GM19328 (cell line): ENCODE data around the gene CILP2.

Source experiments
- ATAC-seq: cut with Tn5 transposase; IDR thresholded peaks from one replicate; pipeline ENCODE4 v1.9.1; 2021; ENCODE audit warnings: mild to moderate bottlenecking, moderate library complexity; ENCODE audit not compliant: unreplicated experiment

Gene CILP2

DNA sequence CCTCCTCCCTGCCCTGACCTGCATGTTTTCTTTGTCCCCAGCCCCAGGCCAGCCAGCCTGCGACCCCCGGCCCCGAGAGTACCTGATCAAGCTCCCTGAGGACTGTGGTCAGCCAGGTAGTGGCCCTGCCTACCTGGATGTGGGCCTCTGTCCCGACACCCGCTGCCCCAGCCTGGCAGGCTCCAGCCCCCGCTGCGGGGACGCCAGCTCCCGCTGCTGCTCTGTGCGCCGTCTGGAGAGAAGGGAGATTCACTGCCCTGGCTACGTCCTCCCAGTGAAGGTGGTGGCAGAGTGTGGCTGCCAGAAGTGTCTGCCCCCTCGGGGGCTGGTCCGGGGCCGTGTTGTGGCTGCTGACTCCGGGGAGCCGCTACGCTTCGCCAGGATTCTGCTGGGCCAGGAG, 5.6 kb downstream of the CILP2 start:
- no peak for ATAC-seq

DNA sequence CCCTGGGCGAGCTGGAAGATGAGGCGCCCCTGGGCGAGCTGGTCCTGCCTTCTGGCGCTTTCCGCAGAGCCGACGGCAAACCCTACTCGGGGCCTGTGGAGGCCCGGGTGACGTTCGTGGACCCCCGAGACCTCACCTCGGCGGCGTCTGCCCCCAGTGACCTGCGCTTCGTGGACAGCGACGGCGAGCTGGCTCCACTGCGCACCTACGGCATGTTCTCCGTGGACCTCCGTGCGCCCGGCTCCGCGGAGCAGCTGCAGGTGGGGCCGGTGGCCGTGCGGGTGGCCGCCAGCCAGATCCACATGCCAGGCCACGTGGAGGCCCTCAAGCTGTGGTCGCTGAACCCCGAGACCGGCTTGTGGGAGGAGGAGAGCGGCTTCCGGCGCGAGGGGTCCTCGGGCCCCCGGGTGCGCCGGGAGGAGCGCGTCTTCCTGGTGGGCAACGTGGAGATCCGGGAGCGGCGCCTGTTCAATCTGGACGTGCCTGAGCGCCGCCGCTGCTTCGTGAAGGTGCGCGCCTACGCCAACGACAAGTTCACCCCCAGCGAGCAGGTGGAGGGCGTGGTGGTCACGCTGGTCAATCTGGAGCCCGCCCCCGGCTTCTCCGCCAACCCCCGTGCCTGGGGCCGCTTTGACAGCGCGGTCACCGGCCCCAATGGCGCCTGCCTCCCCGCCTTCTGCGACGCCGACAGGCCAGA, 6.3 kb downstream of the CILP2 start:
- no peak for ATAC-seq

DNA sequence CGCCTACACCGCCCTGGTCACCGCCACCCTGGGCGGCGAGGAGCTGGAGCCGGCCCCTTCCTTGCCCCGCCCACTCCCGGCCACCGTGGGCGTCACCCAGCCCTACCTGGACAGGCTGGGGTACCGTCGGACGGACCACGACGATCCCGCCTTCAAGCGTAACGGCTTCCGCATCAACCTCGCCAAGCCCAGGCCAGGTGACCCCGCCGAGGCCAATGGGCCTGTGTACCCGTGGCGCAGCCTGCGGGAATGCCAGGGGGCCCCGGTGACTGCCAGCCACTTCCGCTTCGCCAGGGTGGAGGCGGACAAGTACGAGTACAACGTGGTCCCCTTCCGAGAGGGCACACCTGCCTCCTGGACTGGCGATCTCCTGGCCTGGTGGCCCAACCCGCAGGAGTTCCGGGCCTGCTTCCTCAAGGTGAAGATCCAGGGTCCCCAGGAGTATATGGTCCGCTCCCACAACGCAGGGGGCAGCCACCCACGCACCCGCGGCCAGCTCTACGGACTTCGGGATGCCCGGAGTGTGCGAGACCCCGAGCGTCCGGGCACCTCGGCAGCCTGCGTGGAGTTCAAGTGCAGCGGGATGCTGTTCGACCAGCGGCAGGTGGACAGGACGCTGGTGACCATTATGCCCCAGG, 7.0 kb downstream of the CILP2 start:
- no peak for ATAC-seq

DNA sequence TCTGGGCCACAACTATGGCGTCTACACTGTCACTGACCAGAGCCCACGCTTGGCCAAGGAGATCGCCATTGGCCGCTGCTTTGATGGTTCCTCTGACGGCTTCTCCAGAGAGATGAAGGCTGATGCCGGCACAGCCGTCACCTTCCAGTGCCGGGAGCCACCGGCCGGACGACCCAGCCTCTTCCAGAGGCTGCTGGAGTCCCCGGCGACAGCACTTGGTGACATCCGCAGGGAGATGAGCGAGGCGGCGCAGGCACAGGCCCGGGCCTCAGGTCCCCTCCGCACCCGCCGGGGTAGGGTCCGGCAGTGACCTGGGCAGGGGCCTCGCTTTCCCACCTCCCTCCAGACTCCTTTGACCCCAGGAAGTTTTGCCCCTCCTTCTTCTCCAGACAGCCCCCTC, 7.6 kb downstream of the CILP2 start:
- ATAC-seq = no peak

DNA sequence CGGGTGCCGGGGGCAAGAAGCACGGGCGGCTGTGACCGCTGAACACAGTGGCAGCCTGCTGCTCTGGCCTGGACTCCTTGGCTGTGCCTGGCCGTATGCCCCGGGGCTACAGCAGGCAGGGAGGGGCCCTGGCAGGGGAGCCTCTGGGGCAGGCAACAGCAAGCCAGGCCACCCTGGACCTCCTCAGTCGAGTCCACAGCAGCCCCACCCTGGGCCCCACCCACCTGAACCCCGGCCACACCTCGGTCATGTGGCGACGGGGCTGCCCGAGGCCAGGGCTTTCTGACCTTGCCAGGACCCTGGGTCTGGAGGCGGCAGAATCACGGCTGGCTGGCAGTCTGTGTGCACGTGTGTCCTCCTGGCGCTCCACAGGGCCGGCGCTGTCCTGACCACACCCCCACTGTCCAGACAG, 8.7 kb downstream of the CILP2 start:
- no peak for ATAC-seq

DNA sequence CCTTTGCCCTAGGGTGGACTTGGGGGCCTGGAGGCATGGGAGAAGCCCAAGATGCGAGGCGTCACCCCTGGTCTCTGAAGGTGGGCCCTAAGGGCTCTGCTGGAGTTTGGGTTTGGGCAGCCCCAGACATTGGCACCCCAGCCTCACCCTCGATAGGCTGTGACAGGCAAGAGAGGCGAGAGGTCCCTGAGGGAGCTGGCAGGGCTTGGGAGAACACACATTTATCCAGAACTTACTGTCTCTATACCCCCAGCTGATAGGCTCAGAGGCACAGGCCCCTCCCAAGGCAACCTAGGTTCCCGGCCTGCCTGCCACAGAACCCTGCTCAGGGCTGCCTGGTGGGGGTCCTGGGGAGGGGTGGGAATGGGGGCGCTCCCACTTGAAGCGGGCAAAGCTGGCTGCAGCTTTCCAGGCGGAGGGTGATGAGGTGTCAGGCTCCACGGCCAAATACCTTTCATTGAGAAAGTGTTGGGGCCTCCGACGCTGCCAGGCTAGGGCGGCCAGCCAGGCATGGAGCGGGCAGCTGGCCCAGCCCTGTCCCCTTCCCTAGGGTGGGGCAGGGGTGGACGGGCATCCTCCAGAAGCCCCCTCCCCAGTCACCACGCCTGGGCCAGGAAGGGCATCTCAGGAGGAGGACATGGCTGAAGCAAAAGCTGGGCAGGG, 9.7 kb downstream of the CILP2 start:
- ATAC-seq = no peak

DNA sequence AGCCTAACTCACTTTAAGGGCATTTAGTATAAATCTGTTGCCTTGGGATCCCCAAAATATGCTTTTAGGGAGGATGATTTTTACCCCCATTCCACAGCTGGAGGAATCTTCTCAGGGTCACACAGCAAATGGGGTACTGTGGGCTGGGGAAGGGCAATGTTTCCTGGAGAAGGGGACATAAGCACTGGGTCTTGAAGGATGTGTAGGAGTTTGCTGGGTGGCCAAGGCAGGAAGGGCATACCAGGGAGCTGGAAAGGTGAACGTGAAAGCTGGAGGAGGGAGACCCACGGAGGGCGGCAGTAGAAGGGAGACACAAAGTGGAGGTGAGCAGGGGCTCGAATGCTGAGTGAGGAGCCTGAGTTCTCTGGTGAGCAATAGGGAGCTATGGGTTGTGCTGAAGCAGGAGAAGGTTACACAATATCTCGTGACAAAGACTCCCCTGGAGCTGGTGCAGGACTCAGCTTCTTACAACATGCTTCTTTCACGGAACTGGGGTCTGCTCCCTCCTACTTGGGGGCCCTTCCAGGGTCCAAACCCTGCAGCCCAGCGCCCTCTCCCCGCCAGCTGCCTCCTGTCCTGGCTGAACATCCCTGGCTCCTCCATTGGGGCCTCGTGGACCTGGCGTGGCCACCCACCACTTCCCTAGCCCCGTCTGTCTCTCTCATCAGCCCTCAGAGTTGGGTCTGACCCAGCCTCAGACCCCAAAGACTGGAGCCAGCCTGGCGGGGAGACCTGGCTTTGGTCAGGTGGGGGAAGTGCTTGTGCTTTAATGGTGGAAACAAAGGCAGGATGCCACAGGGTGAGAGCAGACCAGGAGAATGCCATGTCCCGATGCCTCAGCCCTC, 11.1 kb downstream of the CILP2 start:
- ATAC-seq = no peak

DNA sequence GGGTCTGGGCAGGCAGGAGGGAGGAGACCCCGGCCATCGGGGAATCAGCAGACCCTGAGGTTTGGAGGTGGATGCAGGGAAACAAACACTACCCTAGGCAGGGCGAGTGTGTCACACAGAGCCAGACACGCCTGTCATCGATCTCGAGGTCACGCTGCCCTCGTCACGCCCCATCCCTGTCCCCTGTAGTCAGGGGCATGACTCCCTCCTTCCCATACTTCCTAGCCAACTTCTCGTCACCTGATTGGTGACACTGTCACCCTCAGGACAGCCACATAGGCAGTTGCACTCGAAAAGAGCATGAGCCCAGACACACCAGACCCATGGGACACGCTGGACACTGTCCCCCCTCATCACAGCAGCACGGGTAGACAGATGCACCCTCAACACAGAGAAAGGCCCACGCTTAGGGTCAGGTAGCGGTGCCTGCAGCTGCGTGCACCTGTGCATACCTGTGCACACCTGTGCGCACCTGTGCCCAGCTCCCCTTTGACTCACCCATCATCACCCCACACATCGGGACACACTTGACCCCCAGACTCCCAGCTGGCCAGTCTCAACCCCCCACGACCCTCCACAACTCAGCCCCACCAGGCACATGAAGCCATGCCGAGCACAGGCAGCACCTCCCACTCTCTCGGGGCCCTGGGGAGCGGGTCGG, 11.9 kb downstream of the CILP2 start:
- ATAC-seq = no peak

DNA sequence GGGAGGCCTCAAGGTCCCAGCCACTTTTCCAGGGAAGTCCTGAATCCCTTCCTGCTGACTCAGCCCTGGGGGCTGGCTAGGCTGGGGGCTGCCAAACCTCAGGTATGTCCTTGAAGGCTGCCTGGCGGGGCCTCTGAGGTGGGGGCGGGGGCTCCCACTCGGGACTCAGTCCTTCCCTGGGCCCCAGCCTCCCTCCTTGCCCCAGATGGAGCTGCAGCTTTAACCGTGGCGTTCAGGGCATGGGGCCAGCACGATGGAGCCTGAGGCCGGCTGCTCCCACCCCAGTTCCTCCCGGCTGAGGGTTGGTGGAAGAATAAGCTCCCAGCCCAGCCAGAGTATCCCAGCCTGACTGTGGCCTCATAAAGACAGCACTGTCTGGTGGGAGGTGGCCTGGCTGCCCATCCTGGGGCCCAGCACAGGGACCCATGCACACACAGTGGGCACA, 12.4 kb downstream of the CILP2 start:
- no peak for ATAC-seq

DNA sequence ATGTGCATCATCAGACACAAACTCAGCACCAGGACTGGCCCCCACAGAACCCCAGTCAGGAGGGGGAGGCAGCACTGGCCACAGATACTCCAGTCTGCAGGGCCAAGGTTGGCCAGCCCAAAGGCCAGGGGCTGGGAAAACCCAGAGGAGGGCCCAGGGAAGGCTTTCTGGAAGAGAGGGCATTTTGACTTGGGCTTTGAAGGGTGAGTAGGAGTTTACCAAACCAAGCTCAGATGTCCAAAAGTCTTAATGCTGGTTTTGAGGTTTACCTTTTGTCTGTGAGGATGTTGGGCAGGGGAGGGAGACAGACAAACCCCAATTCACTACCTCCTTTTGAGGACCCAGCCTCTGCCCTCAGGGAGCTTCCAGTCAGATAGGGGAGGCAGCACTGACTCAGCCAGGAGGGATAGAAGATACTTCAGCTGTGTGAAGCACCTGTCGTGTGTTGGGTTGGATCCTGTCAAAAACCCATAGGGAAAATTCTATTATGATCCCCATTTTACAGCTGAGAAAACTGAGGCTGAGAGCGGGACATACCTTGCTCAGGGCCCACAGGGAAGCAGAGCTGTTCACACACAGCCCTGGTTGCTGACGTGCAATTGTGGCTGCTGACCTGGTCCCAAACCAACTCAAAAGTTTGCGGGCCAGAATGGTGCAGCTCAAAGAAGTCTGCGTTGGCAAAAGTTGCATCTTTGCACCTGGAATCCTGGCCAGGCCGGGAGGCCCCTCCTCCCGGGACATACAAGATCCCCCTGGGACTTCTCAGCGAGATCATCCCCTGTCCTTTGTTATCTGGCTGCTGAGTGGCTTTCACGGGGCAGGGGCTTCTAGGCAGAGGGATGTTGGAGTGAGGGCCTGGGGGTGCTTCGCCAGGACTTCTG, 13.1 kb downstream of the CILP2 start:
- no peak for ATAC-seq

DNA sequence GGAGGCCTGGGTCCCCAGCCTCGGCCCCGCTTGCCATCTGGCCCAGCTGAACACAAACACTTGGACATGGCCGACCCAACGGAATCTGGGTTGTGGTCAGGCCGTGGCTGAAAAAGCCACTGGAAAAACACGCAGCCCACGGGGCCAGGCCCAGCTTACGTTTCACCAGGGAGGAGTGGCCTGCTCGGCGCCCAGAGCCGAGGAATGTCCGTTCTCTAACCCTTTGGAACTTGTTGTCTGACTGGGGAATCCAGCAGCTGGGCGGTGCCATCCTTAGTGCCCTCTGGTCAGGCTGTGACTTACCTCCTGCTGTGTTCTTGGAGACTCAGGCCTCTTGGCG, 13.8 kb downstream of the CILP2 start:
- no peak for ATAC-seq

DNA sequence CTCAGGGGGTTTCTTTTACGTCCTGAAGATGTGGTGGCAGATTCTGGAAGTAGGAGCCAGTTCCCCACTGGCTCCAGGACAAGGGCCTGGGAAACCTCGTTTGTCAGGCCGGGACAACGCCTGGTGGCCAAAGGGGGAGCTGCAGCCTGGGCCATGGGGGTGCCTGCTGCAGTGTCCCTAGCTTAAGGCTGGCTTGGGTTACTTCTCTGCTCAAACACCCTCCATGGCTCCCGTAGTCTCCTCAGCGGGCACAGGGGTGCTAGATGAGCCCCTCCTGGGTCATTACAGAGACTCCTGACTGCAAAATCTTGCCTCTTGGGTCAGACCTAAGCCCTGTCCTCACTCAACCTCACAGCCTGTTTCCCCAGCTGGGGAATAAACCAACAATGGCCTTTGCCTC, 14.7 kb downstream of the CILP2 start:
- ATAC-seq = no peak

DNA sequence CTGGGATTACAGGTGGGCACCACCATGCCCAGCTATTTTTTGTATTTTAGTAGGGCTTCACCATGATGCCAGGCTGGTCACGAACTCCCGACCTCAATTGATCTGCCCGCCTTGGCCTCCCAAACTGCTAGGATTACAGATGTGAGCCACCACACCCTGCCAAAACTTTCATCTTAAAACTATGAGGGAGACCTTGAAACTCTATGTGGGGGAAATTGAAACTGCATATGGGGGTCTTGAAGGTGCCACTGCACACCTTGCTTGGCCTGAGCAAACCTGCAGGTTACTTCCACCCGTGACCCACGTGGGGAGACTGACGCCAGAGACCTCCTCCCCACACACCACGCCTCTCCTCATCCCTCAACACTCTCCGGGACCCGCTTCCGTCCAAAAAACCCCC, 15.6 kb downstream of the CILP2 start:
- ATAC-seq = no peak

DNA sequence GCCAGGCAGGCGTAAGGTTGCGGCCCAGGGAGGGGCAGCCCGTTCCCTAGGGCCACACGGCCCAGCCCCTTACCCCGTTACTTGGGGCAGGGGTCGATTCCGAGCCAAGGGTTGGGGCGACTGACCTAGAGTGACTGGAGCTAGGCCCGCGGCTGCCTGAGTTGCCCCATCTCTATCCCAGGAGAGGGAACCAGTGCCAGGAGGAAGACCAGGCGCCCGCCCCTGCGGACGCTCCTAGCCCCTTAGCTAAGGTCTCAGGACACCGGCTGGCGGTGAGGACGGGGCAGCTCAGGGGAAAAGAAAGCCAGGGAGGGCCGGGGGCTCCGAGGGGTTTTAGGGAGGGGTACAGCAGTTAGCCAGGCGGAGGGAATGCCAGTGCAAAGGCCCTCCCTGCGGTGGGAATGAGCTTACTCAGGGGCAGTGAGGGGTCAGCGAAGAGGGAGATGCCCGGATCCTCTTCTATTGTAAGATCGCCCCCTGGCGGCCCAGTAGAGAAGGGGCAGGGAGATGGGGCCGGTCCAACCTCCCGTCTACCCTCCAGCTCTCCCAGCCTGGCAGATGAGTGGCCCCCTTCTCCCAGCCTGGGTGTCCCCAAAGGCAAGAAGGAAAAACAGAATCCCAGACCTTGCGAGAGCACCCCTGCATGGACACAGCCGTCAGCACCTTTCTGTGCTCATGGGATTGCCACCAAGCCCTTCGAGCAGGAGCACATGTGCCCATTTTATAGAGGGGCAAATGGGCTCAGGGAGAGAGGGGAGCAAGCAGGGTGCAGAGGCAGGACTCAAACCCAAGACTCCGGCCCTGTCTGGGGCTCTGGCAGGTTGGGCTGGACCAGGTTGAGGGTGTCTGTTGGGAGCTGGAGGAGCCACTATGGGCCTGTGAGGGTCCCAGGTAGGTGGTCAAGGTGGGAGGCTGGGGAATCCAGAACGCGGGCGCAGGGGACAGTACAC, 16.3 kb downstream of the CILP2 start:
- ATAC-seq = no peak

DNA sequence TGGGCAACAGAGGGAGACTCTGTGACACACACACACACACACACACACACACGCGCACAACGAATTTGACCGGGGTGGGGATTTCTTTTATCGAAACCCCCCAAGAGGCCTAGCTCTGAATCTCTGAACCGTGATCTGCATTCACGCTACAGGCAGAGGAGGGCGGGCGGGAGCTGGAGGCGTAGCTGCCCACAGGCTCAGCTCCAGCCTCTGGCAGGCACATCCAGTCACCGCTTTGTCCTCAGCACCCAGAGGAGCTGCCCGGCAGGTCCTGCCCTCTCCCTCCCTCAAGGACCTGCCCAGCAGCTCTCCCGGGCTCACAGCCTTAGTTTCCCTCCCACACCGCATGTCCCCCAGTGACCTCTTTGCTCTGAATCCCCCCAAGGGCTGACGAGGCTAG, 20.0 kb downstream of the CILP2 start:
- no peak for ATAC-seq

DNA sequence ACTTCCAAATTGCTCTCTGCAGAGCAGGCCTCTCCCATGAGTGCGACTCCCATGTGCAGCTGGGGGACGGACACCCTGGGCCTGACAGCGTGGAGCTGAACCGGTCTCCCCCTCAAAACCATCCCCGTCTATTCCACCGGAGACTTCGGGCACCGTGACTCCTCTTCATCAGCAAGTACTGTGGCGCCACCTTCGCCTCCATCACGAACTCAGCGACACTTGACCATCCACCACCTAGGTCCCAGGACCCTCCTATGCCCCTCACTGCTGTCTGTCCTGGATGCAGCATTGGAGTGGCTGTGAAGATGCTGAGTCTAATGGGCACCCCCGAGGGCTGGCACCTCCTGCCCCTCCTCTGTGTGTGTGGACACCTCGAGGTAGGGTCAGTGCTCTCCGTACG, 20.6 kb downstream of the CILP2 start:
- ATAC-seq = no peak

DNA sequence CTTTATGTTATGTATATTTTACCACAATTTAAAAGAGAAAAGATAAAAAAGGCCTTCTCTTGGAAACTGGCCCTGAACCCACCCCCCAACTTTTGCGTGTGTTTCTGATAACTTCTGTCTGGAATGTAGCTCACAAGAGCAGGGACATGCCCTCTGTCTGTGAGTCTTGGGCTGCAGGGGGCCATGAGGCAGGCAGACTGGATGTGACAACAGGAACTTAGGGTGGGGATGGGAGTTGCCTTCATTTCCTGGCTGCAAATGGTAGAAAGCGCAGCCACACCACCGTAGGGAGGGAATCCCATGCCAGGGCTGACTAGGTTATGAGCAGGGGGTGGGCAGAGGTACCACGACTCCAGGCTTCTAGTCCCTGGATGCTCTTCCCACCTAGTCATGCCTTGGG, 21.9 kb downstream of the CILP2 start:
- no peak for ATAC-seq

DNA sequence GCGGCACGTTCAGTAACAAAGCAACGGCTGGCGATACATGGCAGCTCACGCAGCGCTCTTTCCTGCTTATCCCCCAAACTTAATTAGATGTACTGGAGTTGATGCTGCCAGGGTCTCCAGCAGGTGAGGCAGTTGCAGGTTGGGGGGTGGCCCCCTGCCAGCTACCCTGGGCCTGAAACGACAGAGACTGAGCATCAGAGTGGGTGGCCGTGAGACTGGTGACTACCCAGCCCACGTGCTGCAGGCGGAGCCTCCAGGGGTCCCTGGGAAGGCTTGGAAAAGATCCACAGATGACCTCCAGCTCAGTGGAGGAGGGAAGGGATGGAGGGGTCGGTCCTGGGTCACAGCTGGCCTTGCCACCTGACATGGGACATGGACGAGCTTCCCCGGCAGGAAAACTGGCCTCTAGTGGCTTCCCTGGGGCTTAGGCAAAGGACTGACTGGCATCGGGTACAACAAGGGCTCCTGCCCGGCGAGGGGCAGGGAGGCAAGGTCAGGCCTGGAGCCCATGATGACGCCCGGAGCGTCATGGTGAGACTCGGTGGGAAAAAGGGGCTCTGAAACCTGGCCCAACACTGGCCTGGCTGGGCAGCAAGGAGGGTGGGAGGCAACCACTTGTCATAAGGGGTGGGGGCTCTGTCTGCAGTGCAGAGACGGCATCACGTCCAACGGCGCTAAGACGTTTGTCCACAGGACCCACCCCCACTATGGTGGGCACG, 24.0 kb downstream of the CILP2 start:
- no peak for ATAC-seq
